HepG2 (cell line): ENCODE measurements around the gene ZNF217. TPM values are rescaled to one million over a fixed set of nuclear protein-coding genes. Genes with fewer than 3 reads are reported as not detected.

Experiments
- CTCF ChIP-seq: sonication (generic); formaldehyde crosslinking; IDR thresholded peaks from 2 replicates; pipeline ENCODE4 v1.5.0; 2020; ENCODE audit warnings: mild to moderate bottlenecking, missing genetic modification reagents, moderate library complexity
- ETV6 ChIP-seq: sonication (generic); formaldehyde crosslinking; conservative IDR thresholded peaks from 2 replicates; pipeline ENCODE4 v1.4.0; 2020; ENCODE audit warnings: missing genetic modification reagents
- EZH2 ChIP-seq: conservative IDR thresholded peaks from 2 replicates; pipeline ENCODE4 v1.6.1; 2012; ENCODE audit warnings: mild to moderate bottlenecking, low read depth, low read length, moderate library complexity
- HOXA5 ChIP-seq: sonication (generic); formaldehyde crosslinking; IDR thresholded peaks from 2 replicates; pipeline ENCODE4 v1.4.0; 2020; ENCODE audit warnings: missing genetic modification reagents
- IKZF5 ChIP-seq: IDR thresholded peaks from 2 replicates; pipeline ENCODE4 v1.6.1; 2018; ENCODE audit warnings: missing genetic modification reagents, mild to moderate bottlenecking, missing compliant biosample characterization
- LRRFIP1 ChIP-seq: sonication (generic); formaldehyde crosslinking; conservative IDR thresholded peaks from 2 replicates; pipeline ENCODE4 v1.4.0; 2020; ENCODE audit warnings: missing genetic modification reagents
- NBN ChIP-seq: fragments of 450-650 bp; conservative IDR thresholded peaks from 2 replicates; pipeline ENCODE4 v1.6.1; 2017
- RAD21 ChIP-seq: fragments of 450-650 bp; formaldehyde crosslinking; IDR thresholded peaks from 2 replicates; pipeline ENCODE4 v1.5.0; 2020; ENCODE audit warnings: mild to moderate bottlenecking
- SP2 ChIP-seq: sonication (generic); formaldehyde crosslinking; IDR thresholded peaks from 2 replicates; pipeline ENCODE4 v1.5.1; 2020; ENCODE audit warnings: mild to moderate bottlenecking, missing genetic modification reagents
- ZFY ChIP-seq: sonication (generic); formaldehyde crosslinking; IDR thresholded peaks from 2 replicates; pipeline ENCODE4 v1.4.0; 2020; ENCODE audit warnings: missing genetic modification reagents
- ZNF331 ChIP-seq: sonication (generic); formaldehyde crosslinking; IDR thresholded peaks from 2 replicates; pipeline ENCODE4 v1.4.0; 2020; ENCODE audit warnings: missing genetic modification reagents
- ZNF547 ChIP-seq: sonication (generic); formaldehyde crosslinking; IDR thresholded peaks from 2 replicates; pipeline ENCODE4 v1.5.1; 2020; ENCODE audit warnings: mild to moderate bottlenecking, missing genetic modification reagents
- ZNF75D ChIP-seq: sonication (generic); formaldehyde crosslinking; IDR thresholded peaks from 2 replicates; pipeline ENCODE4 v1.8.1; 2023; ENCODE audit warnings: missing genetic modification reagents, mild to moderate bottlenecking, borderline replicate concordance
- ZNF883 ChIP-seq: sonication (generic); formaldehyde crosslinking; IDR thresholded peaks from 2 replicates; pipeline ENCODE4 v1.5.1; 2020; ENCODE audit warnings: mild to moderate bottlenecking, missing genetic modification reagents; ENCODE audit errors: not compliant biosample characterization
- polyA plus RNA-seq, 8 experiments: library from polyadenylated mRNA; depleted of rRNA in 3 of 8; stranded (reverse) in 7 of 8; unstranded in 1 of 8; fragments of >200 nt; fragmentation: Illumina TruSeq in 4 of 8; extraction: Trizol in 4 of 8; gene quantifications; 2 replicates each; pipeline versions ENCODE4 v1.2.1 to v1.2.3, GENCODE V29; 2011 to 2016; ENCODE audit warnings: low read depth in 4 of 8, missing spikeins in 1 of 8, mixed read lengths in 1 of 8; ENCODE audit not compliant: insufficient read depth in 1 of 8
- total RNA-seq, 5 experiments: library from RNA; depleted of rRNA; stranded (reverse); fragments of >200 nt; fragmentation: Illumina TruSeq; extraction: Trizol; gene quantifications; 2 replicates each; pipeline ENCODE4 v1.2.3, GENCODE V29; 2016; ENCODE audit warnings: low read depth in 1 of 5
- TF ChIP-seq, protein P1 (sequence below): sonication (generic); formaldehyde crosslinking; IDR thresholded peaks from 2 replicates; pipeline ENCODE4 v1.8.1; 2023; ENCODE audit warnings: mild to moderate bottlenecking, inconsistent platforms, moderate library complexity, missing genetic modification reagents, borderline replicate concordance
- TF ChIP-seq, protein P2 (sequence below): sonication (generic); formaldehyde crosslinking; IDR thresholded peaks from 2 replicates; pipeline ENCODE4 v1.4.0; 2020; ENCODE audit warnings: missing genetic modification reagents; ENCODE audit errors: not compliant biosample characterization
- TF ChIP-seq, protein P3 (sequence below): sonication (generic); formaldehyde crosslinking; IDR thresholded peaks from 2 replicates; pipeline ENCODE4 v1.5.0; 2020; ENCODE audit warnings: missing genetic modification reagents
- TF ChIP-seq, protein P4 (sequence below): sonication (generic); formaldehyde crosslinking; IDR thresholded peaks from 2 replicates; pipeline ENCODE4 v1.8.1; 2023; ENCODE audit warnings: mild to moderate bottlenecking, moderate library complexity, missing genetic modification reagents

ZNF217 gene
- total and polyA plus RNA-seq, 2 of the 13 experiments (the other 11 are each of a cell fraction or from before 2014, with no cell fraction given): 22.3 to 29.8 TPM

GRCh38 chr20:53594068-53595017, 704 bp upstream of the ZNF217 start (continued):
- TF ChIP-seq, protein P1, sequence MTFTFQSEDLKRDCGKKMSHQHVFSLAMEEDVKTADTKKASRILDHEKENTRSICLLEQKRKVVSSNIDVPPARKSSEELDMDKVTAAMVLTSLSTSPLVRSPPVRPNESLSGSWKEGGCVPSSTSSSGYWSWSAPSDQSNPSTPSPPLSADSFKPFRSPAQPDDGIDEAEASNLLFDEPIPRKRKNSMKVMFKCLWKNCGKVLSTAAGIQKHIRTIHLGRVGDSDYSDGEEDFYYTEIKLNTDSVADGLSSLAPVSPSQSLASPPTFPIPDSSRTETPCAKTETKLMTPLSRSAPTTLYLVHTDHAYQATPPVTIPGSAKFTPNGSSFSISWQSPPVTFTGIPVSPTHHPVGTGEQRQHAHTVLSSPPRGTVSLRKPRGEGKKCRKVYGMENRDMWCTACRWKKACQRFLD: no peak
- TF ChIP-seq RAD21 (CRISPR knock-in tag) (peak; percentile 91), SP2 (CRISPR knock-in tag) (no peak), ZFY (CRISPR knock-in tag) (peak; percentile 48; the same call in 1 of the 2 replicates), ZNF883 (CRISPR knock-in tag) (no peak), NBN (no peak), EZH2 (no peak), HOXA5 (CRISPR knock-in tag) (no peak; the same call in none of the 2 replicates), CTCF (CRISPR knock-in tag) (peak; percentile 88), ZNF331 (CRISPR knock-in tag) (peak; percentile 47; the same call in 1 of the 2 replicates), ZNF547 (no peak), LRRFIP1 (CRISPR knock-in tag) (no peak), ZNF75D (CRISPR knock-in tag) (no peak), ETV6 (CRISPR knock-in tag) (no peak), IKZF5 (CRISPR knock-in tag) (no peak; the same call in 1 of the 2 replicates)
- TF ChIP-seq, protein P2, sequence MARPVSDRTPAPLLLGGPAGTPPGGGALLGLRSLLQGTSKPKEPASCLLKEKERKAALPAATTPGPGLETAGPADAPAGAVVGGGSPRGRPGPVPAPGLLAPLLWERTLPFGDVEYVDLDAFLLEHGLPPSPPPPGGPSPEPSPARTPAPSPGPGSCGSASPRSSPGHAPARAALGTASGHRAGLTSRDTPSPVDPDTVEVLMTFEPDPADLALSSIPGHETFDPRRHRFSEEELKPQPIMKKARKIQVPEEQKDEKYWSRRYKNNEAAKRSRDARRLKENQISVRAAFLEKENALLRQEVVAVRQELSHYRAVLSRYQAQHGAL (CRISPR knock-in tag): no peak
- TF ChIP-seq, protein P3, sequence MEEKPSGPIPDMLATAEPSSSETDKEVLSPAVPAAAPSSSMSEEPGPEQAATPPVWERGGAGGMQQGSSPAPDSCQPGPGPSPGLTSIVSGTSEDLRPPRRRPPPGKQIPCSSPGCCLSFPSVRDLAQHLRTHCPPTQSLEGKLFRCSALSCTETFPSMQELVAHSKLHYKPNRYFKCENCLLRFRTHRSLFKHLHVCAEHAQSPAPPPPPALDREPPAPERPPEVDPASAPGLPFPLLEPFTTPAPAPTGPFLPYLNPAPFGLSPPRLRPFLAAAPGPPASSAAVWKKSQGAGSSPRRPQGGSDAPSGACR (CRISPR knock-in tag): peak; percentile 56; the same call in 1 of the 2 replicates
- TF ChIP-seq, protein P4, sequence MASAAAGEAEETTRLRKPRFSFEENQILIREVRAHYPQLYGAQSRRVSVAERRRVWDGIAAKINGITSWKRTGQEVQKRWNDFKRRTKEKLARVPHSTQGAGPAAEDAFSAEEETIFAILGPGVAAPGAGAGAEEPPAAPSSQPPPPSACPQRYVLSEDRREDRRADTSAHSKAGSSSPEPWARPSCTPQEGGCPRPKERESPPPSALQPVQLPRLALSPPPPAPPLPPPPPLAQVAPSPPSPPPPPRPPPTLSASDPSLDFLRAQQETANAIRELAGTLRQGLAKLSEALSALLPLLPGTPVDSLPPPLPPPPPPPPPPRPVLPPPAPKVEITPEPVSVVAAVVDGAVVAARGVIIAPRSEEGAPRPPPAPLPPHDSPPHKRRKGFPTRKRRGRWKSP (CRISPR knock-in tag): peak; percentile 62; the same call in 1 of the 2 replicates
